Measurements from ENCODE around the gene HCCS.

Gene HCCS

DNA sequence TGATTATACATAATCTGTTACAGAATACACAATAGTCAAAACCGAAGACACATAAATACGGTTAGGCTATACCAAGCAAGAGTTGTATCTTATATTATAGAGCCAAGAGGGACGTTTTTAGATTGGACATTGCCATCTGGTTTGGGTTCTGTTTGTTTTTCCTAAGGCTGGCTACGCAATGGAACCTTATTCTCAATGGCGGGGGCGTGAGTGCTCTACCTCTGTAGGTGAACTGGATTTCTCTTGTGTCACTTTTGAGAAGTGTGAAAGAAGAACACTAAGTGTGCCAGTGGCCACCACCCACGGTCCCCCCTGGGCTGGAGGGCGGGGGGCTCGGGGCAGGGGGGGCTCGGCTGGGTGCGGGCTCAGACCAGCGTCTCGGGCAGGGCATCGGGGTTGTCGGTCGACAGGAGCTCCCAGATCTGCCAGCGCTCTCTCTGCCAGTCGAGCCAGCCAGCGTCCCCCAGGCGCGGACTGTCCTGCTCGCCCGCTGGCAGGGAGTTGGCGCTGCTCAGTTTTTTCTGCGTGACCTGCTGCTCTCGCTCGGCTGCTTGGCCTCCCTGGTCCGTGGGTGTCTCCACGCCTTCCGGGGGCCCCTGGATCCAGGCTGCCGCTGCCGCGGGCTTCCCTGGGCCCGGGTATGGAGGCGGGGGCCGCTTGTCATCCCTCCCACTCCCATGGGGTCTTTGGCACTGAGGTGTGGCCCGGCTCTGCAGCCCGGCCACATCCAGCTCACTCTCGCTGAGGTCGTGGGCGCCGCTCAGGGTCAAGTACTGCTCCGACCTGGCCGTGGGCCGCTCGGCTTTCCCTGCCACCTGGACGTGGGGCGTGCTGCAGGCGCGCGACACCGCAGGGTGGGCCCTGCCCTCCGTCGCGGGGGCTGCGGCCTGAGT lies 27.6 kb downstream of the HCCS start:
- Histone ChIP-seq H3K9me3 (ENCODE audit: control insufficient read depth in 1 of 2, low read length in 2 of 2) (no peaks in the 10 kb centered on the region), H3K4me3 (ENCODE audit: low read depth in 1 of 2, low read length in 2 of 2) (no peak overlapping the region), H3K9ac (ENCODE audit: low read depth in 1 of 2, low read length in 2 of 2) (no peak overlapping the region), H3K36me3 (ENCODE audit: control insufficient read depth in 1 of 2, insufficient read depth in 2 of 2, low read length in 2 of 2) (no peaks in the 10 kb centered on the region), H3K27me3 (ENCODE audit: control insufficient read depth in 1 of 2, insufficient read depth in 2 of 2, low read length in 2 of 2) (no peaks in the 10 kb centered on the region), H3K27ac (ENCODE audit: low read depth, low read length) (no peak overlapping the region), H3K4me1 (ENCODE audit: control insufficient read depth in 1 of 2, insufficient read depth in 2 of 2, low read length in 2 of 2) (no peaks in the 10 kb centered on the region)

DNA sequence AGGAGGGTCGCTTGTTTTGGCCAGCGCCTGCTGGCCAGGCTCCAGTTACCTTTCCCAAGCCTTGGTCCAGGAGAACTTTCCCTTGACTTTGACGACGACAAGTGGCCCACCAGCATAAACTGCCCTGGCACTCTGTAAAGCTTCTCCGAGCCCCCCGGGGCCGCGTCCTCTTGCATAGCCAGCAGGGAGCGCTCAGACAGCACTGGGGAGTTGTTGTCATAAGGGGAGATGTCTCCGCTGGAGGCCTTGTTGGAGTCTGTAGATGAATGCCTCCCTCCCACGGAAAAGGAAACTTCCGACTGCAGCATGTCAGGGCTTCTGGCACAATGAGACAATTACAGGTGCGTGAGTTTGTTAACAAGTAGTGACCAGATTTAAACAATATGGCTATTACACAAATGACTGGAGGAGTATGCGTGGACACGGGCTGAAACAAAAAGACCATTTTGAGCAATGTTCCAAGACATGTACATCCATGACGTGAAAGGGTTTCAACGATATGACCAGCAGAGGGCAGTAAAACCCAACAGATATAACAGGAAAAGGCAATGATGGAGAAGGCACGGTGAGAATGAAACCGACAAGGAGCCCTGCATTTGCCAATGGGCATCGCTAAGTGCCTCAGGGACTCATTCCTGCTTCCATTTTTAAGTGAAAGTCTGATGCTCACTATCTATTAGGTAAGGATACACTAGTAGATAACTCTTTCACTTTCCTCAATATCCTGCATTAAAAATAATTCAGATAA lies 33.0 kb downstream of the HCCS start:
- no peak overlapping the region for H3K9ac ChIP-seq (ENCODE audit: low read depth in 1 of 2, low read length in 2 of 2)
- H3K4me1 ChIP-seq (ENCODE audit: control insufficient read depth in 1 of 2, insufficient read depth in 2 of 2, low read length in 2 of 2): no peaks in the 10 kb centered on the region
- no peaks in the 10 kb centered on the region for H3K9me3 ChIP-seq (ENCODE audit: control insufficient read depth in 1 of 2, low read length in 2 of 2)
- H3K36me3 ChIP-seq (ENCODE audit: control insufficient read depth in 1 of 2, insufficient read depth in 2 of 2, low read length in 2 of 2): no peaks in the 10 kb centered on the region
- no peak overlapping the region for H3K27ac ChIP-seq (ENCODE audit: low read depth, low read length)
- H3K4me3 ChIP-seq (ENCODE audit: low read depth in 1 of 2, low read length in 2 of 2): no peak overlapping the region
- no peaks in the 10 kb centered on the region for H3K27me3 ChIP-seq (ENCODE audit: control insufficient read depth in 1 of 2, insufficient read depth in 2 of 2, low read length in 2 of 2)

DNA sequence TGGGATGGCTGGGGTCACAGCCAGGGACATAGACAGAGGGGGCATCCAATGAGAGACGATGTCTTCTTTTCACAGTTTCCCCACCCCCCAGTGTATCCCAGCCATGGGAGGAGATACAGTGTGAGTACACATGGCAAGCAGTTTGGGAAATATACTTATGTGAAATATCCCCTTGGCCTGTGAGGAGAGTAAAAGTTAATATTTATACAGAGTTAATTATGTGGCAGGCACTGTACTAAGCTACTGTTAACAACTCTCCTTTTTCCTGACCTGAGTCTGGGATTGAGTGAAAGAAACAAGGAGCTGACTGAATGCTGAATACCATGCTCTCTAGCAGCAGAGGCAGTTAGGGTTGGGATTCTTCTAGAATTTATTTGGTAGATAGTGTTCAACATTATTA lies 35.3 kb downstream of the HCCS start:
- no peak overlapping the region for H3K4me3 ChIP-seq (ENCODE audit: low read depth in 1 of 2, low read length in 2 of 2)
- H3K9me3 ChIP-seq (ENCODE audit: control insufficient read depth in 1 of 2, low read length in 2 of 2): no peaks in the 10 kb centered on the region
- H3K27me3 ChIP-seq (ENCODE audit: control insufficient read depth in 1 of 2, insufficient read depth in 2 of 2, low read length in 2 of 2): no peaks in the 10 kb centered on the region
- no peak overlapping the region for H3K9ac ChIP-seq (ENCODE audit: low read depth in 1 of 2, low read length in 2 of 2)
- no peaks in the 10 kb centered on the region for H3K36me3 ChIP-seq (ENCODE audit: control insufficient read depth in 1 of 2, insufficient read depth in 2 of 2, low read length in 2 of 2)
- no peak overlapping the region for H3K27ac ChIP-seq (ENCODE audit: low read depth, low read length)
- no peaks in the 10 kb centered on the region for H3K4me1 ChIP-seq (ENCODE audit: control insufficient read depth in 1 of 2, insufficient read depth in 2 of 2, low read length in 2 of 2)

DNA sequence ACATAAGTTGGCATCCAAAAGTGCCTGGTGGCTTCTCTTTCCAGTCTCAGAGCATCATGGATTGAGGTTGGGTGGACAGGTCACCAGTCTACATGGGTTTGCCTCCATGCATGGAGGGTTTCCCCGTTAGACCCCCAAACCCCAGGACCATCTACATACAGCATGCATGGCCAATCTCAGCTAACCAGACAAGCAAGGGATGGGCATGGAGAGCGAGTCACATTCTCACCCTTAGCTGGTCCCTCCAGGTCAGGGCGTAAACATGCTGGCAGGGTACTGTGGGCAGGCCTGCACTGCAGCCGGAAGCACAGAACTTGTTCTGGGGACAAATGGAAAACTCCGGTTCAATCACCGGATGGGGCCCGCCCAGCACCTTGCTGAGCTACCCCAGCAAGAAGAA lies 37.3 kb downstream of the HCCS start:
- Histone ChIP-seq H3K27me3 (ENCODE audit: control insufficient read depth in 1 of 2, insufficient read depth in 2 of 2, low read length in 2 of 2) (no peaks in the 10 kb centered on the region), H3K36me3 (ENCODE audit: control insufficient read depth in 1 of 2, insufficient read depth in 2 of 2, low read length in 2 of 2) (no peaks in the 10 kb centered on the region), H3K9ac (ENCODE audit: low read depth in 1 of 2, low read length in 2 of 2) (no peak overlapping the region), H3K4me1 (ENCODE audit: control insufficient read depth in 1 of 2, insufficient read depth in 2 of 2, low read length in 2 of 2) (no peaks in the 10 kb centered on the region), H3K27ac (ENCODE audit: low read depth, low read length) (no peak overlapping the region), H3K9me3 (ENCODE audit: control insufficient read depth in 1 of 2, low read length in 2 of 2) (no peaks in the 10 kb centered on the region), H3K4me3 (ENCODE audit: low read depth in 1 of 2, low read length in 2 of 2) (no peak overlapping the region)

DNA sequence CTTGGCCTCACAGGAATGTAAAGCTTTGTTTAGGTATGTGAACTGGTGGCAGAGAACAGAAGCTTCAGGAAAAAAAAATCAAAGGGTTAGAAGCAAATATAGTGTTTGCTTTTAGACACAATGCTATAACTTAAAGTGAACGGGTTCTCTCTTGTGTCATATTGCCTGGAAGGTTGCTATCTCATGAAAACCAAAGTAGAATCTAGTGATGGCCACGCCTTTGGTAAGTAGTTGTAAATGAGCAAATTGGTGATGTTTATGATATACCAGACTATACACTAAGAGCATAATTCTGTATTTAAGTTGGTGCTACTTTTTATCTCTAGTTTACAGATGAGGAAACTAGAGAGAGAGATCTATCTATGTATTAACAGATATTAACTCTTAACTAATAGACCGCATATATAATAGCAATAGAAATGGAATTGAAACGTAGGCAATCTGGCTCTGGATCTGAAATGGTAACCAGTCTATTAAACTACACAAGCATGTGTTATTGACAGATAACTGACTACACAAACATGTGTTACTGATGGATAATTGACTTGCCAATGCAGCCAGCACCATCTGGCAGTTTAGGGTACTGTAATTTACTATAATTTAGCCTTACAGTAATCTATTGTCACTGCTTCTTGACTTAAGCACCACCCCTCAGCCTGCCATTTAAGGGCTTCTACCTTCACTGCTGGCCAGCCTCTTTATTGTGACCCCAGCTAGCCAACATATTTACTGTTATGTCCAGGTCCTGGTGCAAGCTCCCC lies 40.8 kb downstream of the HCCS start:
- no peaks in the 10 kb centered on the region for H3K27me3 ChIP-seq (ENCODE audit: control insufficient read depth in 1 of 2, insufficient read depth in 2 of 2, low read length in 2 of 2)
- H3K36me3 ChIP-seq (ENCODE audit: control insufficient read depth in 1 of 2, insufficient read depth in 2 of 2, low read length in 2 of 2): no peaks in the 10 kb centered on the region

DNA sequence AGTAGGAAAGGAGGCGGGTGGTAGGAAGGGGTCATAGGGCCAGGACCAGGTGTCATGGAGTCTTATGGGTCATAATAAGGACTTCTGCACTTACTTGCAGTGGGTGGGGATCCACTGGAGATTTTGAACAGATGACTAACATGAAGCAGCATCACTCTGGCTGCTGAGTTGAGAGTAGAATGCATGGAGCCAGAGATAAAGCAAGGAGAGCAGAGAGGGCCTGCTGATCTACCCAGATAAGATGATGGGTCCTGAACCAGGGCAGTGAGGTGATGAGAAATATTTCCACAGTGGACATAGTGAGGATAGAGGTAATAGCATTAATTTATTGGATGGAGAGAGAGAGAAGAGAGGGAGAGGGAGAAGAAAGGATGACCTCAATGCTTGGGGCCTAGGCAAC lies 48.0 kb downstream of the HCCS start:
- Histone ChIP-seq H3K27ac (ENCODE audit: low read depth, low read length) (no peak overlapping the region), H3K9me3 (ENCODE audit: control insufficient read depth in 1 of 2, low read length in 2 of 2) (no peaks in the 10 kb centered on the region), H3K4me1 (ENCODE audit: control insufficient read depth in 1 of 2, insufficient read depth in 2 of 2, low read length in 2 of 2) (no peaks in the 10 kb centered on the region), H3K36me3 (ENCODE audit: control insufficient read depth in 1 of 2, insufficient read depth in 2 of 2, low read length in 2 of 2) (no peaks in the 10 kb centered on the region), H3K9ac (ENCODE audit: low read depth in 1 of 2, low read length in 2 of 2) (no peak overlapping the region), H3K4me3 (ENCODE audit: low read depth in 1 of 2, low read length in 2 of 2) (no peak overlapping the region), H3K27me3 (ENCODE audit: control insufficient read depth in 1 of 2, insufficient read depth in 2 of 2, low read length in 2 of 2) (no peaks in the 10 kb centered on the region)

More for the DNA sequence above, 40.8 kb downstream of the HCCS start:
- H3K9ac ChIP-seq (ENCODE audit: low read depth in 1 of 2, low read length in 2 of 2): no peak overlapping the region
- H3K27ac ChIP-seq (ENCODE audit: low read depth, low read length): no peak overlapping the region
- H3K4me3 ChIP-seq (ENCODE audit: low read depth in 1 of 2, low read length in 2 of 2): no peak overlapping the region
- no peaks in the 10 kb centered on the region for H3K4me1 ChIP-seq (ENCODE audit: control insufficient read depth in 1 of 2, insufficient read depth in 2 of 2, low read length in 2 of 2)
- no peaks in the 10 kb centered on the region for H3K9me3 ChIP-seq (ENCODE audit: control insufficient read depth in 1 of 2, low read length in 2 of 2)

DNA sequence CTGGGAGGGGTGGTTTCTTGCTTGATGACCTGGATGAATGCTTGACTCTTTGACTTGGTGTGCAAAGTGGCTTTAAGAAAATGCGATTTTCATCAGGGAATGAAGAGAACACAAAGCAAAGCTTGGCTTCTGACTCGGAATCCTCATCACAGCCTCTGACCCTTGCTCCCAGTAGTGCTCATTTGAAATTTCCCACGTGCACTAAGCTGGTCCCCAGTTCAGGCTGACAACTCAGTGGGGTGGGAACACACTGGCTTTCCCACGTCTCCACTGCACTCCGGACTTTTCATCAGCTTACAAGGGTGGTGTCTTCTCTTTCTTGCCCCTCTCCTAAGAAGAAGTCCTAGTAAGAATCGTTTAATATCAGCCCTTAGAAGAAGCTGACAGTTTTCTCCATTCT lies 53.3 kb downstream of the HCCS start:
- Histone ChIP-seq H3K27me3 (ENCODE audit: control insufficient read depth in 1 of 2, insufficient read depth in 2 of 2, low read length in 2 of 2) (no peaks in the 10 kb centered on the region), H3K36me3 (ENCODE audit: control insufficient read depth in 1 of 2, insufficient read depth in 2 of 2, low read length in 2 of 2) (no peaks in the 10 kb centered on the region), H3K4me1 (ENCODE audit: control insufficient read depth in 1 of 2, insufficient read depth in 2 of 2, low read length in 2 of 2) (no peaks in the 10 kb centered on the region), H3K9me3 (ENCODE audit: control insufficient read depth in 1 of 2, low read length in 2 of 2) (no peaks in the 10 kb centered on the region), H3K27ac (ENCODE audit: low read depth, low read length) (no peak overlapping the region), H3K4me3 (ENCODE audit: low read depth in 1 of 2, low read length in 2 of 2) (no peak overlapping the region), H3K9ac (ENCODE audit: low read depth in 1 of 2, low read length in 2 of 2) (no peak overlapping the region)

DNA sequence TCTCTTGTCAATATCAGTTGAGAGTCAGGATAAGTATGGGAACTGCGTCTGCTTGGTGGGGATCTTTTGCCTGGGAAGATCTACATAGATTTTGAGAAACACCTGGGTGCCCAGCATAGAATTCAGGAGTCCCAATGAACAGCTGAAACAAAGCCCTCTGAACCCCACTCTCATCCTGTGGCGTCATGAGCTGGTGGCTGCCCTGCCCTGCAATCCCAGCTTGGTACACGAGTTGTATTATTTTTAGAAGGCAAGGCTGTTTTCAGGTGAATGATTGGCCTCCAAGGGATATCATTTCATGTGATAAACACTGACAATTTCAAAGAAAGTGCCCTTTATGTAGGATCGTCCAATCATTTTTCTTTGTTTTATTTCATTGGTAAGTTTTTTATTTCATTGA lies 60.8 kb downstream of the HCCS start:
- no peaks in the 10 kb centered on the region for H3K36me3 ChIP-seq (ENCODE audit: control insufficient read depth in 1 of 2, insufficient read depth in 2 of 2, low read length in 2 of 2)

DNA sequence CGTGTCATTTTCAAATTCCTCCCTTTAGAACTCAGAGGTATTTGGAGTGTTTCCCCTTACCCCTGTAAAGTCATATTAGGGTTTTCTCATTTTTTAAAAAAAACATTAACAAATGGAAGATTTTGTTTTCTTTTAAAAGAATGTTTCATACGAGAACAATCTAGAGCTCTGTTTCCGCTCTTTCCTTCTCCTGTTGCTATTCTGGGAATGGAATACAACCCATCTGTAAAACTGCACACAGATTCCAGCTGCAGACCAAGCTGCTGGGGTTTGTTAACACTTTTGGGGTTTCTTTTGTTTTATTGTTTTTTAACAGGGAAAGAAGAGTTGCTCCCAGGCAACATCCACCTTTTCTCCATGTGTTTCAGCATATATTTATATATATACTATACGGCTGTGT lies 61.3 kb downstream of the HCCS start:
- H3K9me3 ChIP-seq (ENCODE audit: control insufficient read depth in 1 of 2, low read length in 2 of 2): no peaks in the 10 kb centered on the region
- H3K27ac ChIP-seq (ENCODE audit: low read depth, low read length): no peak overlapping the region
- H3K36me3 ChIP-seq (ENCODE audit: control insufficient read depth in 1 of 2, insufficient read depth in 2 of 2, low read length in 2 of 2): no peaks in the 10 kb centered on the region
- no peaks in the 10 kb centered on the region for H3K27me3 ChIP-seq (ENCODE audit: control insufficient read depth in 1 of 2, insufficient read depth in 2 of 2, low read length in 2 of 2)
- H3K4me1 ChIP-seq (ENCODE audit: control insufficient read depth in 1 of 2, insufficient read depth in 2 of 2, low read length in 2 of 2): no peaks in the 10 kb centered on the region
- H3K9ac ChIP-seq (ENCODE audit: low read depth in 1 of 2, low read length in 2 of 2): no peak overlapping the region
- H3K4me3 ChIP-seq (ENCODE audit: low read depth in 1 of 2, low read length in 2 of 2): no peak overlapping the region

More for the DNA sequence above, 60.8 kb downstream of the HCCS start:
- H3K9me3 ChIP-seq (ENCODE audit: control insufficient read depth in 1 of 2, low read length in 2 of 2): no peaks in the 10 kb centered on the region
- H3K4me3 ChIP-seq (ENCODE audit: low read depth in 1 of 2, low read length in 2 of 2): no peak overlapping the region
- H3K27ac ChIP-seq (ENCODE audit: low read depth, low read length): no peak overlapping the region
- no peaks in the 10 kb centered on the region for H3K27me3 ChIP-seq (ENCODE audit: control insufficient read depth in 1 of 2, insufficient read depth in 2 of 2, low read length in 2 of 2)
- H3K9ac ChIP-seq (ENCODE audit: low read depth in 1 of 2, low read length in 2 of 2): no peak overlapping the region
- H3K4me1 ChIP-seq (ENCODE audit: control insufficient read depth in 1 of 2, insufficient read depth in 2 of 2, low read length in 2 of 2): no peaks in the 10 kb centered on the region
